ENCODE measurements around the gene SPECC1.

- no peak for TF ChIP-seq CTCF (IDR thresholded peaks at IDR 0.05)
- TF ChIP-seq POLR2A (IDR thresholded peaks at IDR 0.05), result no peak
These were observed 78.5 kb downstream of the SPECC1 start for GRCh38 chr17:20087538-20088250.
